ENCODE measurements around the gene MYH15.

Gene MYH15

DNA sequence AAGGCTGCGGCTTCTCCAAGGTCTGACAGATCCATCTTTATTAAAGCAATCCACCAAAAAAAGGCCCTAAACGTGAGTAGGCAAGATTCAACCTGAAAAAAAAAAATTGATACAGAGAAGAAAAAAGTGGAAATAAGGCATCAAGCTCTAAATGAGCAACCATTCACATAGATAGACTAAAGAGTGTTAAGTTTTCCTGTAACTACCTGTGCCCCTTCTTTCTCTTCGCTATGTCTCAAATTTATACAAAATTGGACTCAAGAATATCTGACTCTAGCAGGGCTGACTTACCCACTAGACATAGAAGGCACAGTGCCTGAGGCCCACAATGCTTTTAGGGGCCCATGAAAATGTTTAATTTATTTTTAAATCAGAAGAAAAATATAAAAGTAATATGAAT lies at the start of gene MYH15:
MYH15 (minus strand) TSS at position 101 of the 400 bp plus-strand sequence; CDS start at position 35, 66 bp downstream.
- no peak for DNase-seq

DNA sequence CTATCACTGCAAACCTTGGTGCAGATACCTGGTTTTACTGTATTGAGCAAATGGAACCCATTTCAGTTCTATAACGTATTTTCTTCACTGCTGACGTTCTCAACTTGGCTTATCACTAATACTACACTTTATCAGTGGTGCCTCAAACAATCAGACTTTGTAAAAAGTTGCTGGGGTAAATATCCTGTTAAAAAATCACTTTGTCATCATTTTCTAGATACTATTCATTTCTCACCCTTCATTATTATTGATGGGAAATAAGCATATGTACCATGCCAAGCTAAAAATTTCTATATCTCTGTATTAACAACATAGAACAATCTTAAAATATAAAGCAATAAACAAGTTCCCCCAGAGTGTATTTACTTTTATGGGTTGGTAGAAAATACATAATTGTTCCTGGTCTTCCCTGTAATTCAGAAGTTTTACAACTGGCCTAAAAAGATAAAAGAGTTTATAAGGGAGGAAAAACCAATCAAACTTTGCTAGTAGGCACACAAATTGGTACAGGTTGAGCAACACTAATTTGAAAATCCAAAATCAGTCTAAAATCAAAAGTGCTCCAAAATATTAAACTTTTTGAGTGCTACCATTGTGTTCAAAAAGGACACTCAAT lies 45.7 kb upstream of the MYH15 start:
- DNase-seq: no peak

DNA sequence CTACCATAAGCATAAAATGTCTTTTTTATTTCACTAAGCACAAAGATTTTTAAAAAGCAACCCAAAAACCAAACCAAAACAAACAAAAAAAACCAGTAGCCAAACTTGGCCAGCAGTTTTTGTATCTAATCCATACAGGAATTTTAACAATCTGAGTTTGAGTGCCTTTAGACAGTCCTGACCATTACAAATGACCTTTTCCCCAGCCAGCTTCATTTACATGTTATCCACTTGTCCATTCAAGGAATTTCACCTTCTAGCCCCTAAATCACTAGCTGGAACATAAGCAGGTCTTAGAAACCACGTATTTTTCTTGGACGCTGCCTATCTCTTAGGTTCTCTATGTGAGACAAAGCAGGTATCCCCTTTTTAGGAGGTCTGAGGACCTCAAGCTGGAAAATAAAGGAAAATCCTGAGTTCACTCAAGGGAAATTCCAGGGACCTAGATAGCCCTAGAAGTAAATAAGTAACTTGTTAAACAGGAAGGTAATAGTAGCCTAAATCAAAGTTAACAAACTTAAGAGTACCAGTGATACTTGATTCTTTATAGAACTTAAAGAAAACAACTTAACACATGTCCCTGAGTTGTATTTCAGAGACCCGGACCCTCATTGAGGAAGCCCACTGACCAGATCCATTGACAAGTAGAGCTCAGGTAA lies 44.6 kb upstream of the MYH15 start:
- no peak for DNase-seq

DNA sequence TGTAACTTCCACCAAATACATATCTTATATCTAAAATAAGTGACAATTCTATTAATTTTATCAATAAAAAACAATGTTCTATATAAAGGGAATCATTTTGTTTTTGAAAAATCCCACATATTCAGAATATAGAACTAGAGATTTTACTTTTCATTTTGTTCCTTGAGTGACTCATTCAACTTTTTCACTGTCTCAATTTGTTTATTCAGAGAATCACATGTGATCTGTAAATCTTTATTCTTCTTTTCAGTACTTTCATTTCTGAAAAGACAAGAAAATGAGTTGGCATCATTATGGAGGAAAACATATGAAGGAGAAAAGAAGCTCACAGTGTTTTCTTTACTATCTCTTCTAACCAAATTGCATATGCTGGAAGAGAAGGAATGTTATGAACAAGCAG lies 43.8 kb upstream of the MYH15 start:
- DNase-seq: no peak

DNA sequence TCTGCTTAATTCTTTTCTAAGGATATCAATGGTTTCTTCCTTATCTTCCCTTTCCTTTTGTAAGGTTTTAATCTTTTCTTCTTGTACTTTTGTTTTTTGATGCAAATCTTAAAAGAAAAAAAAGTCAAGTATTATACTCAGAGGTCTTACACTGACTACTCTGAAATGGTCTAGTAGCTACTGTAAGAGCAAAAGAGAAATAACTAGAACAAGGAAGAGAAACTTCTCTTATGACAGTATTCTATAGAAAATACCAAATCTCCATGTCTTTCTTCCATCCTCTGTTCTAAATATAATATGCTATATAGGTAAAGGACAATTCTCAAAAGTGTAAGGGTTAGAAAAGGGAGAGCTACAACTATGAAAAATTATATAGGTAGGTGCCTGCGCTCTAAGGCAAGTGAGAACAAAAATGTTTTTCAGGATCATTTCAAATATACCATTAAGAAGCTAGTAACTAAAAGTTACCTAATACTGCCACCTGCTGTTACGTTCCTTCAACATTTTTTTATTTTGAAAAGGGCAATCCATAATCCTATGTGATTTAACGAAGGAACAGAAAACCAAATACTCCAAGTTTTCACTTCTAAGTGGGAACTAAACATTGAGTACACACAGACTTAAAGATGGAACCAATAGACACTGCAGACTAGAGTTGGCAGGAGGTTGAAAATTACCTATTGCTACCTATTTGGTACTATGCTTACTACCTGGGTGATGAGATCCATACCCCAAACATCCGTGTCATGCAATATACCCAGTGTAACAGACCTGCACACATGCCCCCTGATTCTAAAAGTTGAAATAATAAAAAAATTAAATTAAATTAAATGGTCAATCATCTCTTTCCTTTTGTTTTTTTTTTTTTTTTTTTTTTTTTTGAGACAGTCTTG lies 42.1 kb upstream of the MYH15 start:
- no peak for DNase-seq

DNA sequence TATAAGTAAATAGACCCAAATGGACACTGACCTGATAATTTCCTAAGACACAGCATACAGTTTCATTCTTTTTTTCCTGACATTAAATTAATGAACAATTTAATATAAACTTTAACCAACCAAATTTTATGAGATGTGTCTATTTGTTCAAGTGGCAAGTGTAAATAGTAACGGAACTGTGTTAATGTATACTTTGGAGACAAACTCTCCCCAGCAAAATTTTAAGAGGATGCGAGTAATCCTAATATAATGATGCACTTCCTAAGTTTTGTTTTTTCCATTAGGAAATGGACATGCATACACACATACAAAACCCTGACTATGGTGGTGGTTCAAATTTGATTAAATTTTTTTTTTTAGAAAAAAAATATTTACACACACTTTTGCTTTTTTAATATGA lies 38.5 kb upstream of the MYH15 start:
- DNase-seq: no peak

DNA sequence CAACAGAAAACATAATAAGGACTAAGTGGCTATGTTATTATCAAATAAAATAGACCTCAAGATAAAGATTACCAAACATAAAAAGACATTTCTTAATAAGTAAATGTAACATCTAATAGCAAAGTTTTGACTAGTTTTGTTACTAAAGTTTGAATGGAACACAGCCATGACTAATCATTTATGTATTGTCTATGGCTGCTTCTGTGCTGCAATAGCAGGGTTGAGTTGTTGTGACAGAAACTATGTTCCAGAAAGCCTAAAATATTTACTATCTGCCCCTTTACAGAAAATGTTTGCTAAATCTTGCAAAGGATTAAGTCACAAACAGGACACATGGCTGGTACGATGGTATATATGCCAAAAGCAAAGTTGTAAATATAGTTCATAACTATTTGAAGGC lies 37.9 kb upstream of the MYH15 start:
- DNase-seq: no peak

DNA sequence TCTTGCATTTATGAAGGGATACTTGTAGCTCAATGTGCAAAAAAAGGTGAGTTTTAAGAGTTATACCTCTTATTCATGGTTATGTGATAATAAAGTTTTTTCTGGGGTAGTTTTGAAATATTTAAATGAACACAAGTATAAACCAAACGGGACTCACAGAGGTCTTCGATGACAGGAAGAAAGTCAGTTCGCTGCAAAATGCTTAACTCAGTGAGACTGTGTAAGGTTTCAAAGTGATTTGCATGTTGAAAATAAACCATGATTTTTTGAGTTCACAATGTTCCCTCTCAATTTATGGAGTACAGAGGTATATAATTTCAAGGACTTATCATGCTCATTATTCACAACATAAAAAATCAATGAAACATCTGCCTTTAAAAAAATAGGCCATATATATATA lies 36.3 kb upstream of the MYH15 start:
- no peak for DNase-seq

DNA sequence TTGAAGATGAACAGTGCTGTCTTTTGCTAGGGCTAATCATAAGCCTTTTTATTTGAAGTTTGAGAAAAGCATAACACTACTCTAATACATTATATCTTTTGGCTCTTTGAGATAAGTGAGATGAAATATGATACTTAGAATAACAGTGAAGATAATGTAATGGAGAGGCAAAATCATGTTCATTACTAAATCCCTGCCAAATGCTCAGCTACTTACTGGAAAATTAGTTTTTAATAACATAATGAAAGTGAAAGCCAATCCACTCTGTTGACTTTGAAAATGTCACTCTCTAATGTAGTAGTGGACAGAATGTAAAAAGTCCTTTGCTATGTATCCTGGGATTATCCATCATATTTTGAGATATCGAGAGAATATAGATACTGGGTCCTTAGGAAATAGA lies 35.9 kb upstream of the MYH15 start:
- no peak for DNase-seq

DNA sequence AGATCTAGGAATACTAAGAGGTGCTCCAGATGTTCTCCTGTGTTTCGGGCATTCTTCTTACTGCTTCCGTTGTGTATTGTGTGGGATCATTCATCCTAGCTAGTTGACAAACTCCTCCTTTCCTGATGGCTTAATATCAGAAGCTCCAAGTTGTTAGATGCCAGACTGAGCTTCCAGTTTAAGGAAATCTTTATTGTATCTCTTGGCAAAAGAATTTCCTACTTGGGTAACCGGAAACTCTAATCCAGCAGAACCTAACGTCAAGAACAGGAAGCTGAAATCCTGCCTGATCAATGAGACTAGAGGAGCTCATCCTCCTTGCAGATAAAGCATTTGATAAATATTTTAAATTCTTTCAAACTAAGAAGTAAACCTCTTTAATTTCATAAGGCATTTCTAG lies 27.7 kb upstream of the MYH15 start:
- no peak for DNase-seq

DNA sequence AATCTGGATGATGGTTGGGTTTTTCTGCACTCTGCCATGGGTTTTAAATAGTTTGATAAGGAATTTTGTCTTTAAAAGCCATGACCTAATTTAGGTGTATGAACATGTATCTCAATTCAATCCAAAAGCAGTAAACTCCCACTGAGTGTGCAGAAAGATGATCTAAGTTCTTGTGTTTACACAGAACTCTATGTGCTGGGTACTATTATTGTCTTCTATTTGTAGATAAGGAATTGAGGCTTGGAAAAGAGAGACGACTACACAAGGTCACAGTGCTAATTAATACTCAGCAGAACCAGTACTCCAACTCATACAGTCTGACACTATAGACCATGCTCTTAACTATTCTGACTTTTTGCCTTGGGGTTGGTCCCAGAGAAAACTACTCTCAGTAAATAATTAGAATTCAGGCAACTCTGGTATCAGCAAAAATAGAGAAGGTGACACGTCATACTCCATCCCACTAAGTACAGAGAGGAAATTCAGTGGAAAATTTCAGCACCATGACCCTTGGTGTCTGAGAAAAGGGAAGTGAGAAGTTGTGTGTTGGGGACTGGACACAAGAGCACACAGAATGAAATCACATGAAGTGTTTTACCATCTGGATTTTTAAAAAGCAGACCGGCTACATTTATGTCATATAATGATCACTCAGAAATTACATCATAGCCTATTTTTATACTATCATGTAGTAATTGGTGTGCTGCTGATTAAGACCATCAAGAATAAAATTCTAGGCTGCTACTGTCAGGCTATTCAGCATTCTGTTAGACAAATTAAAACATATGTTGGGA lies 18.3 kb upstream of the MYH15 start:
- DNase-seq: no peak

DNA sequence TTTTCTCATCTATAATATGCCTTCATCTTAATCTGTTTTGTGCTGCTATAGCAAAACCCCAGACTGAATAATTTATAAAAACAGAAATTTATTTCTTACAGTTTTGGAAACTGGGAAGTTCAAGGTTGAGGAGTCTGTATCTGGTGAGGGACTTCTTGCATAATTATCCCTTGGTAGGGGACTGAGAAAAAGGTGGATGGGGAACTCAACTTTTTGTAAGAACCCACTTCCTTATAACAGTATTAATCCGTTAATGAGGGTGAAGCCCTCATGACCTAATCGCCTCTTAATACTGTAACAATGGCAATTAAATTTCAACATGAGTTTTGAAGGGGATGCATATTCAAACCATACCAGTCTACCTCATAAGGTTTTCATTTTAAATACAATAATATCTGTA lies 17.4 kb upstream of the MYH15 start:
- DNase-seq: no peak

DNA sequence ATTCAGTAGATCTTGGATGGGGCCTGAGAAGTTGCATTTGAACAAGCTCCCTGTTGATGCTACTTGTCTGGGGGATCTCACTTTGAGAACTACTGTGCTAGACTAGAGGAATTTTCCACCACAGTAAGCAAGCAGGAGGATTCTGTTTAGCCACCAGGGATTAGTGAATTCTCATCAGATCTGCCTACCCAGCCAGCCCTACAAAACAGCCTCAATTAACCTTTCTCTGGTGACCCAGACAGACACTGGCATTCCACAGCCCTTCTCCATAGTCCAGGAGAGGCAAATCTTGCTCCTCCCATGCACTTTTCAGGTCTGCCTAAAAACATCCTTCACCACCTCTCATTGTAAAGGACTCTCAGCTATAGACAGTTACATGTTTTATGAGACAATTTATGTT lies 16.7 kb upstream of the MYH15 start:
- no peak for DNase-seq

DNA sequence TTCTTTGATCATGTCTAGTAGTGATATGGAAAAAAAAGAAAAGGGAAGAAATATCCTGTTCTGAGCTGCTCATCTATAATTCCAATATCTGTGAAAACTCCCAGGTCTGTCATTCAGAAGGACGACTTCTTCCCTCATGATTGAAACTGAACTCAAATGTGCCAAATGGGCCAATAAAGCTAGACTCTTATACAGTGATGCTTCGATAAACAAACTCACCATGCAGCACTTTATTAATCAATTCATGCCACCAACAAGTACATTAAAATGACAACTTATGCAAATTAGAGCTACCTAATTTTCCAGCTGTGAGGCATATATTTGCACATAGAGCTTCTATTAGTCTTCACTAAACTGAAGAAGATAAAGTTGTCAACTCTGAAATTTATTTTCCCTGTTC lies 15.6 kb upstream of the MYH15 start:
- no peak for DNase-seq

DNA sequence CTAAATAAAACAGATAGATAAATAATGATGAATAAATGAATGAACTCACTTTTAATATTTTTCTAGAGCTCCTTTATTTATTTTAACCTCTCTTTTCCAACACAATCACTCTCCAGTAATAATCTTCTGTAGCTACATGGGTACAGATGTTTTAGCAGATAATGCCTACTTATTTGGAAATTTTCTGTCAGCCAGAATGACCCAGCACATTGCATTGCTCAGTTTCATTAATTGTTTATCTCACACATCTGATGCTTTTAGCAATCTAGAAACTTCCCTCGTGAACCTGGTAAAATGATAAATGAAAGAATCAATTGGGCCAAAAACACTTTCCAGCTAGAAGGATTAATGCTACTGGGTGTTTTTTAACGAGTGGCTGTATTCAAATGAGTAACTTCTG lies 14.9 kb upstream of the MYH15 start:
- no peak for DNase-seq

DNA sequence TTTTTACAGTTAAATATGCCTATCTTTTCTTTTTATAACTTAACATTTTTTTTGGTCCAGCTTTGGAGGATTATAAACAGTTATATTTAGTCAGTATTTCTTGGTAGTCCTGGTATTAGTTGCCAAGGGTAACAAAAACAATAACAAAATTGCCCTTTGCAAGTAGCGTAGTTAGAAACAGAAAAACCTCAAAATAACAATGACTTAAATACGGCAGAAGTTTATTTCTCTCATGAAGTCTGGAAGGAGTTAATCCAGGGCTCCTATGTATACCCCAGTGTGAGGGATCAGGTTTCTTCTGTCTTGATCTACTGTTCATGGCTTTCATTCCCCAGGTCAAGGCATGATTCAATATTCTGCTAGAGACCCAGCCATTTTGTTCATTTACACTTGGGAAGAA lies 14.1 kb upstream of the MYH15 start:
- DNase-seq: no peak

DNA sequence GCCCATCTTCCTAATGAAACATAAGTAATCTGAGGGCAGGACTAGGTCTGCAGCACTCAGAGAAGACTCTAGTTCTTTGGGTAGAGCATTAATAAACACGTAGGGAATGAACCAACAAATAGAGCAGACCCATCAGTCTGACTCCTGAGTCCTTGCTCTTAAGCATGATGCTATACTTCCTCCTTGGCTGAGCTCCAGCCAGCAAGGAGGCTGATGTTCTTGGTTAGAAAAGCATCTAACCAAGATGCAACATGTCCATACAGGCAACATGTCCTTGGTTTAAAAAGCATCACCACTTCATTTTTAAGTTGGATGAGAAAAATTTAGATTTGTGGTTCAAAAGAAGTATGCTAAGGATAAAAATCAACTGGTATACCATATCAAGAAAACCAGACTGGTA lies 8.5 kb upstream of the MYH15 start:
- DNase-seq: no peak

DNA sequence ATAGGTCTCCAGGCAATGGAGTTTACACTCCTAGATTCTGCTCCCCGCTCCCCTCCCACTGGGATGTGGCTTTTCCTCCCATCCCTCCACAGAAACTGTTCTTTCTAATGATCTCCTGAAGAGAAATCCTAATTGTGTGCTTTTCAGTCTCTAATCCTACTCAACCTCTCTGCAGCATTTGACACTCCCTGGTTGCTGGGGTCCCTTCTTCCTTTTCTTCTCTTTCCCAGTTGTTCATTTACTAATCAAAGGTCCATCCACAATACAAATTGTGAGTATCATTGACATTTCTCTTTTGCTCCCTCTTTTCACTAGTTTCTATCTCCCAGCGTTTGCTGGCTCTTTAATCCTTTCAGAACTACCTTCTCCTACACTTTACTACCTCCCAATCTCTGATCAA lies 6.5 kb upstream of the MYH15 start:
- no peak for DNase-seq

DNA sequence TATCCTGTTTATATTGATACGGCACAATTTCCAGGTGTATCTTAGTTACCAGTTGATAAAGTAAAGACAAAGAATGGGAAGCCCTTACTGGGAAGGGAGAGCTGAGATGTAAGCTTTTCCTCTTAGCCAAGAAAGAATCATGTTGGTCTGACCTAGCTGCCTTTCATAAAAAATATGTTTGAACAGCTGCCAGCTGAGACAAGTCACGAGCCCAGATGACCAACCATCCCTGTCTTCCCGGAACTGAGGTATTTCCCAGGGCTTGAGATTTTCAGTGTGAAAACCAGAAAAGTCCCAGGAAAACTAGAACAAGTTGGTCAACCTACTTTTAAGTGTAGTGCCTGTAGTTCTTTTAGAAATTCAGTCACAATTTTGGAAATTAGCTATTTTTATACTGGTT lies 3.6 kb upstream of the MYH15 start:
- no peak for DNase-seq

DNA sequence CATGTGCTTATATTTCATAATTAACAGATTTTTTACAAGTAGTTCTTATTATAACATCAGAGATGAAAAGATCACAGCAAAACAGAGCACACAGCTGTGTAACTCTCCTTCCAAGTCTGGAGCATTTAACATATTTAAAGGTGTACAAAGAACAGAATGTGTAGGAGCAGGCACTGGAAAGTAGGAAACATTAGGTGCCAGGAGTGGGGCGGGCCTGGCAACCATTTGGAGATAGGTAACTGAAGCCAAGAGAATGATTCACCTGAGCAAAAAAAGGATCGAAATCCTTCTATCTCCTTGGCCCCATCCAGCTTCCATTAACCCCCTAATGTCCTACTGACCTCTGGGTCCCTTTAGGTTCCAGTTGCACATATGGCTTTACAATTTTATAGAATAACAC lies 2.3 kb upstream of the MYH15 start:
- DNase-seq: no peak

DNA sequence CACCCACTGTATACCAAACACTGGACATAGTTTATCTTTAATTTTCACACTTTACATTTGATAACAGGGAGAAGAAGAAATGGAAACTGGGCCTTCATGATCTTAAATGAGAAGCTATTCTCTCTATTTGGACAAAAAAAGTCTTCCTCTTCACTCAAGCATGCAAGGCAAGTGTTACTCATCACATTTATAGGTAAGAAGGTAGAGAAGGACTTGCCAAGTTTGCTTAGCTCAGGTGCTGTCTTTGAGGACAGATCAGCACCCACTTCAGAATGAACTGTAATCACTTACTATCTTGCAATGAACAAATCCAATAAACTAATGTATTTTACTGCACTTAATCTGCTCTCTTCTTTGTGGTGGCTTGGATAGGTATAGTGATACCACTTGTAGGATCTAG lies 1.1 kb upstream of the MYH15 start:
- no peak for DNase-seq

DNA sequence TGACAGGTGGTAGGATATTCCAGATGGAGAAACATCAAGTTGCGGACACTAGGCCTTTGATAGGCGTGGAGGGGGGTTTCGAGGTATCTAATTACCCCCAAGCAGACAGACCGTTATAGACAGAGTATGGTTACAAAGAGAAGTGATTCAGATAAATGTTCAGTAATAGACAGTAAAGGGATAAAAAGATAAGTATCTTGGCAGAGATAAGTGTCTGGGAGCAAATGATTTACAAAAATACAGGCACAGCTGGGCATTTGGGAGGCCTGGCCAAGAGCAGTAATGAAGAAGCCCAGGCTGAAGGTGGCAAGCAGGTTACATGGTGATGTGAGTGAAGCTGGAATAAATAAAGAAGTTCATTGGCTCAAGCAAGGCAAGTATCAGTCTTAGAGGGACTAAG lies 659 bp upstream of the MYH15 start:
- DNase-seq: no peak

DNA sequence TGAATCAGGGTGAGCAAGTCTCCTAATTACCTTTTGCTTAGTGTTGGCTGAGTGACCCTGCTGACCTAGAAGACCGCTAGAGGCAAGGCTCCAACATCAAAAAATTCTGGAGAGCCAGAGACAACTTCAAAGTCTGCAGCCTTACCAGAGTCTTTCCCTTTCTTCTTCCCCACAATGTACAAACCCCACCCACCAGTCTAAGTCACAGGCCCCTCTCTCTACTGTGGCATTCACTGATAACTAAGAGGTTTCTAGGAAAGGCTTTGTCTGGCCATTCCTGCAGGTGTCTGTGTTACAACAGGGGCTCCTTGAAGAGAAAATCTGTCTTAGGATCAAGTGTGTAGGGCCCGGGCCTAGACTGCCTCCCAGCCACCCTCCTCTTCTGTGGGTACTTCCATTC lies 525 bp downstream of the MYH15 start:
- no peak for DNase-seq

All from CD4-positive, alpha-beta T cell treated with Interleukin-15 for 1 hour (primary cell).